Measurements from ENCODE around the gene ARMC9.

GRCh38 chr2:231286964-231287363 is 88.5 kb downstream of the ARMC9 start:
- TF ChIP-seq PITX1 (CRISPR knock-in tag; IDR thresholded peaks at IDR 0.05), result no peak
- no peak for TF ChIP-seq POLR2A (IDR thresholded peaks at IDR 0.05; ENCODE audit: insufficient read depth in 1 of 2, low read depth in 2 of 2, low read length in 2 of 2)
- no peak for TF ChIP-seq POLR2AphosphoS2 (IDR thresholded peaks at IDR 0.05; ENCODE audit: low read depth, low read length)
- no peak for TF ChIP-seq NFYB (CRISPR knock-in tag; IDR thresholded peaks at IDR 0.05)
- no peak for TF ChIP-seq ZNF138 (CRISPR knock-in tag; IDR thresholded peaks at IDR 0.05; ENCODE audit: low read depth)
- no peak for TF ChIP-seq CTCF (CRISPR knock-in tag; IDR thresholded peaks at IDR 0.05)
- no peak for TF ChIP-seq EP300 (IDR thresholded peaks at IDR 0.05; ENCODE audit: low read depth in 2 of 2, low read length in 2 of 2)
- TF ChIP-seq EP300 (CRISPR knock-in tag; IDR thresholded peaks at IDR 0.05; ENCODE audit: borderline replicate concordance), result no peak
- no peak for TF ChIP-seq CBFB (CRISPR knock-in tag; IDR thresholded peaks at IDR 0.05)
- TF ChIP-seq FOXM1 (CRISPR knock-in tag; IDR thresholded peaks at IDR 0.05), result no peak

Measured in HepG2 (cell line).